A549 (cell line): ENCODE data around the gene GMPR. TPM values are rescaled to one million over a fixed set of nuclear protein-coding genes. Genes with fewer than 3 reads are reported as not detected.
A peak's percentile ranks its signal among the peaks of the same experiment; 100 is the strongest.

Source experiments
- ATAC-seq, 2 experiments: fragments of 200-7000 bp in 1 of 2; fragments of >200 bp in 1 of 2; cut with Nextera tagmentation in 1 of 2; cut with Tn5 transposase in 1 of 2; 3 replicates each; pipeline versions ENCODE4 v1.8.0 to v1.9.1; 2018 to 2020; ENCODE audit warnings: mild to moderate bottlenecking in 1 of 2, moderate library complexity in 1 of 2
- CTCF ChIA-PET: fragments of 300-600 bp; sonication (Branson Sonifier 250); formaldehyde crosslinking; extraction: SDS; loops from one replicate; lab custom pipeline; 2021; ENCODE audit warnings: antibody characterized with exemption, inconsistent platforms; lab: Yijun Ruan, JAX
- POLR2A ChIA-PET: fragments of 350-600 bp; formaldehyde crosslinking; extraction: SDS; loops from one replicate; lab custom pipeline; 2021; ENCODE audit warnings: antibody characterized with exemption, inconsistent platforms; lab: Yijun Ruan, JAX
- DNase-seq, 2 experiments: peaks; one replicate each; pipeline versions ENCODE4 v3.0.0 to v3.0.0-alpha.2; 2011 to 2016; ENCODE audit warnings: low read depth in 1 of 2, low spot score in 1 of 2
- FAIRE-seq: peaks from 2 replicates; lab custom pipeline; 2011; peaks lifted over from hg19 to GRCh38; lab: Jason Lieb, UNC
- H3K27ac ChIP-seq, 2 experiments: fragments of >200 bp; sonication (Bioruptor Twin); formaldehyde crosslinking; 3 replicates each; pipeline ENCODE4 v1.5.1; 2016 to 2017
- H3K4me1 ChIP-seq: fragments of >200 bp; sonication (Bioruptor Twin); formaldehyde crosslinking; 3 replicates; pipeline ENCODE4 v1.6.1; 2016
- H3K4me2 ChIP-seq: fragments of >200 bp; sonication (Bioruptor Twin); formaldehyde crosslinking; 3 replicates; pipeline ENCODE4 v1.6.1; 2016
- H3K4me3 ChIP-seq: fragments of >200 bp; sonication (Bioruptor Twin); formaldehyde crosslinking; 3 replicates; pipeline ENCODE4 v1.5.1; 2016
- H3K9me3 ChIP-seq: fragments of >200 bp; sonication (Bioruptor Twin); formaldehyde crosslinking; 3 replicates; pipeline ENCODE4 v1.6.1; 2016
- EHMT2 ChIP-seq: fragments of 200-600 bp; sonication (generic); IDR thresholded peaks from 2 replicates; pipeline ENCODE4 v1.6.1; 2016; ENCODE audit warnings: antibody characterized with exemption, low read depth, mild to moderate bottlenecking, moderate library complexity
- FOSB ChIP-seq: fragments of 250-450 bp; sonication (Bioruptor Pico); IDR thresholded peaks from 2 replicates; pipeline ENCODE4 v1.5.0; 2020; ENCODE audit warnings: mild to moderate bottlenecking, moderate library complexity
- FOXS1 ChIP-seq: fragments of 250-450 bp; sonication (Bioruptor Pico); IDR thresholded peaks from 2 replicates; pipeline ENCODE4 v1.5.0; 2020; ENCODE audit warnings: mild to moderate bottlenecking, moderate library complexity
- HDAC2 ChIP-seq: fragments of 200-600 bp; sonication (generic); IDR thresholded peaks from 2 replicates; pipeline ENCODE4 v1.6.1; 2016
- HEYL ChIP-seq: fragments of 250-450 bp; sonication (Bioruptor Pico); IDR thresholded peaks from 2 replicates; pipeline ENCODE4 v1.8.0; 2021; ENCODE audit warnings: mild to moderate bottlenecking, moderate library complexity
- HOXA7 ChIP-seq: fragments of 250-450 bp; sonication (Bioruptor Pico); IDR thresholded peaks from 2 replicates; pipeline ENCODE4 v1.5.0; 2020; ENCODE audit warnings: mild to moderate bottlenecking, moderate library complexity
- KDM1A ChIP-seq: fragments of 200-600 bp; sonication (generic); IDR thresholded peaks from 2 replicates; pipeline ENCODE4 v1.6.1; 2016; ENCODE audit warnings: low read depth, mild to moderate bottlenecking
- MYC ChIP-seq: IDR thresholded peaks from 2 replicates; pipeline ENCODE4 v1.6.1; 2012; ENCODE audit warnings: mild to moderate bottlenecking, inconsistent platforms, low read length, improper control_type of control experiment, borderline replicate concordance
- RAD21 ChIP-seq, 2 experiments: fragments of >200 bp in 1 of 2; sonication (Bioruptor Twin) in 1 of 2; formaldehyde crosslinking in 1 of 2; IDR thresholded peaks in 1 of 2; conservative IDR thresholded peaks in 1 of 2; 2 replicates in 1 of 2; 3 replicates in 1 of 2; pipeline ENCODE4 v1.6.1; 2012 to 2018; ENCODE audit warnings: inconsistent platforms in 1 of 2
- RARB ChIP-seq: fragments of 250-450 bp; sonication (Bioruptor Pico); IDR thresholded peaks from 2 replicates; pipeline ENCODE4 v1.8.0; 2021; ENCODE audit warnings: mild to moderate bottlenecking, moderate library complexity
- SMC3 ChIP-seq: fragments of >200 bp; sonication (Bioruptor Twin); formaldehyde crosslinking; IDR thresholded peaks from 3 replicates; pipeline ENCODE4 v1.6.1; 2018; ENCODE audit warnings: inconsistent platforms
- SREBF2 ChIP-seq: fragments of 450-650 bp; IDR thresholded peaks from 2 replicates; pipeline ENCODE4 v1.6.1; 2014; ENCODE audit warnings: mild to moderate bottlenecking, moderate library complexity
- TFCP2L1 ChIP-seq: fragments of 250-450 bp; sonication (Bioruptor Pico); IDR thresholded peaks from 2 replicates; pipeline ENCODE4 v1.5.0; 2021; ENCODE audit warnings: mild to moderate bottlenecking
- ZFP36 ChIP-seq: fragments of 450-650 bp; IDR thresholded peaks from 2 replicates; pipeline ENCODE4 v1.6.1; 2014; ENCODE audit warnings: borderline replicate concordance; ENCODE audit not compliant: partially characterized antibody
- ZSCAN20 ChIP-seq: fragments of 250-450 bp; sonication (Bioruptor Pico); IDR thresholded peaks from 2 replicates; pipeline ENCODE4 v1.8.0; 2022; ENCODE audit warnings: mild to moderate bottlenecking, moderate library complexity
- WGBS: methylation state at CpG from one replicate; pipeline ENCODE4 v1.1.6; 2017; ENCODE audit errors: missing lambda C conversion rate; 5-methylcytosine and 5-hydroxymethylcytosine counted together
- polyA plus RNA-seq, 4 experiments: library from polyadenylated mRNA; depleted of rRNA in 3 of 4; stranded (reverse); fragments of >200 nt; fragmentation: RNase III in 1 of 4; extraction: RNeasy Plus Mini Kit Qiagen cat#74134 plus additional on column Dnase treatment in 1 of 4; gene quantifications; 2 replicates in 3 of 4; 3 replicates in 1 of 4; pipeline ENCODE4 v1.2.3, GENCODE V29; 2011 to 2017
- TF ChIP-seq, protein P1 (sequence below): fragments of >200 bp; sonication (Bioruptor Twin); formaldehyde crosslinking; IDR thresholded peaks from 2 replicates; pipeline ENCODE4 v1.6.1; 2016
- TF ChIP-seq, protein P2 (sequence below): fragments of 450-650 bp; IDR thresholded peaks from 2 replicates; pipeline ENCODE4 v1.6.1; 2014; ENCODE audit warnings: antibody characterized with exemption
- TF ChIP-seq, protein P3 (sequence below): IDR thresholded peaks from 2 replicates; pipeline ENCODE4 v1.6.1; 2012; ENCODE audit warnings: low read depth, borderline replicate concordance
- TF ChIP-seq, protein P4 (sequence below): IDR thresholded peaks from 2 replicates; pipeline ENCODE4 v1.6.1; 2012

The GMPR gene
- polyA plus RNA-seq, 2 of the 4 experiments (the other 2 are of a cell fraction): 0.23 to 0.34 TPM

DNA sequence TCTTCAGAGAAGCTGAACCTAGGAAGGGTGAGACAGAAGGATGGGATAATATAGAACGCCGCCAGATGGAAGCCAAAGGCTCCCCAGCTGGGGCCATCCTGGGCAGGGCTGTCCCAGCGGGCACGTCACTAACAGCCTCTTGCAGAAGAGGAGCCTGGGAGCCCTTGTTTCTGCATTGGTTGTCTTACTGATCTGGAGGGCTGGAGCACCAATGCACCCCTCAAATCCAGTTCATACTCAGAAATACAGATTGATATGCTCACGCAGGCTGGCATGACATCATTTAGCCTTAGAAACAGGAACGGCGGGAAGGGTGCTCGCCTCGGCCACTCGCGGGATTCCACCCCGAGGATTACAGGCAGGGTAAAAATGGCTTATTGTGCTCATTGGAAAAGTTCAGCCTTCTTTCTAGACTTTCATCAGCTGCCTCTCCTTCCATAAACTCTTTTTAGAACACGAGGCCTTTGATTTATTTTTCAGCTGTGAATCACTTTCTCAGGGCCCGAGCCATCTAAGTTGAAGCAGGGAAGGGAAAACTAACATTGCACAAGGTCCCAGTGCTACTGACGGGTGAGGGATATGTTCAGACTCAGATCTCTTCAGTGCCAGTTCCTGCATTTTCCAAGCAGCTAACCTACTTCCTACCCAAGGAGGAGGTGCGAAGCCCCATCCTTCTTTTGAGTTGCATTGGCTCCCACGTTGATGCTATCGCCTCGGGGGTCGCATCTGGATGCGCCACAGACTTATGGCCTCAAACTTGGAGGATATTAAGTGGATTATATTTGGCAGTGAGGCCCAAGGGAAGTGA, 82.3 kb downstream of the GMPR start:
- ChIA-PET CTCF (interaction anchor here (1.7 kb wide), 1 partner anchor 13 kb away, joined by 6 read pairs; no protein-coding TSS in a partner anchor), POLR2A (interaction anchor here (0.5 kb wide), 1 partner anchor 36 kb away, joined by 3 read pairs; no protein-coding TSS in a partner anchor)
- no peak overlapping the region for H3K4me3 ChIP-seq
- H3K4me1 ChIP-seq: peaks cover 9% of the 10 kb centered on the region; the same call in 1 of the 3 replicates
- DNase-seq (no peak), FAIRE-seq (no peak), ATAC-seq (no peak)
- H3K27ac ChIP-seq: no peak overlapping the region
- TF ChIP-seq RAD21 (conservative IDR thresholded peaks at IDR 0.05 in 1 of 2, IDR thresholded peaks at IDR 0.05 in 1 of 2) (no peak), SMC3 (no peak), FOSB (CRISPR knock-in tag) (no peak)
- TF ChIP-seq, protein P1, sequence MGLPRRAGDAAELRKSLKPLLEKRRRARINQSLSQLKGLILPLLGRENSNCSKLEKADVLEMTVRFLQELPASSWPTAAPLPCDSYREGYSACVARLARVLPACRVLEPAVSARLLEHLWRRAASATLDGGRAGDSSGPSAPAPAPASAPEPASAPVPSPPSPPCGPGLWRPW: no peak
- H3K4me2 ChIP-seq: 0 out of 3 replicates have a peak overlapping the region, but pooled peaks have one; percentile 37
- WGBS: 87% methylated on average over 21 of the region's 21 CpGs
- H3K9me3 ChIP-seq: no peaks in the 10 kb centered on the region

DNA sequence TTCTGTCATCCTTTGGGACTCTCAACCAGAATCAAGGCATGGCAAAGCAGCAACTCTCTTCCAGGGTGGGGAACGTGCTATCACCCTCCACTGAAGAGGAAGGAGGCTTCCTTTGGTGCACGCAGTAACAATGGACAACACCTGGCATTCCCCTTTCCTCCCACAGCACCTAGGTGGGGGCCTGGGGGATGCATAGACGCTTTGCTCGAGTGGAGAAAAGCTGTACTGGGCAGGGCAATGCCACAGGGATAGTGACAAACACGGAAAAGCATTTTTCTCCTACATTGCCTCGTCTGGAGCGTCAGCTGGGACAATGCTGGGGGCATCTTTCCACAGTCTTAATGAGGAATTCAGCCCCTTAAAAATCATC, 82.9 kb downstream of the GMPR start:
- Histone ChIP-seq H3K4me2 (no peak overlapping the region), H3K27ac (no peak overlapping the region), H3K9me3 (no peaks in the 10 kb centered on the region), H3K4me1 (peaks cover 9% of the 10 kb centered on the region; the same call in 1 of the 3 replicates), H3K4me3 (no peak overlapping the region)
- DNase-seq (no peak), FAIRE-seq (no peak), ATAC-seq (no peak)
- POLR2A ChIA-PET: interaction anchor here (0.5 kb wide), 1 partner anchor 36 kb away, joined by 3 read pairs; no protein-coding TSS in a partner anchor
- TF ChIP-seq FOXS1: no peak
- TF ChIP-seq HDAC2: no peak
- TF ChIP-seq, protein P2, sequence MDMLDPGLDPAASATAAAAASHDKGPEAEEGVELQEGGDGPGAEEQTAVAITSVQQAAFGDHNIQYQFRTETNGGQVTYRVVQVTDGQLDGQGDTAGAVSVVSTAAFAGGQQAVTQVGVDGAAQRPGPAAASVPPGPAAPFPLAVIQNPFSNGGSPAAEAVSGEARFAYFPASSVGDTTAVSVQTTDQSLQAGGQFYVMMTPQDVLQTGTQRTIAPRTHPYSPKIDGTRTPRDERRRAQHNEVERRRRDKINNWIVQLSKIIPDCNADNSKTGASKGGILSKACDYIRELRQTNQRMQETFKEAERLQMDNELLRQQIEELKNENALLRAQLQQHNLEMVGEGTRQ: no peak
- TF ChIP-seq KDM1A: no peak
- TF ChIP-seq, protein P3, sequence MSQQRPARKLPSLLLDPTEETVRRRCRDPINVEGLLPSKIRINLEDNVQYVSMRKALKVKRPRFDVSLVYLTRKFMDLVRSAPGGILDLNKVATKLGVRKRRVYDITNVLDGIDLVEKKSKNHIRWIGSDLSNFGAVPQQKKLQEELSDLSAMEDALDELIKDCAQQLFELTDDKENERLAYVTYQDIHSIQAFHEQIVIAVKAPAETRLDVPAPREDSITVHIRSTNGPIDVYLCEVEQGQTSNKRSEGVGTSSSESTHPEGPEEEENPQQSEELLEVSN: no peak
- TF ChIP-seq SMC3: no peak
- TF ChIP-seq TFCP2L1: no peak
- TF ChIP-seq, protein P4, sequence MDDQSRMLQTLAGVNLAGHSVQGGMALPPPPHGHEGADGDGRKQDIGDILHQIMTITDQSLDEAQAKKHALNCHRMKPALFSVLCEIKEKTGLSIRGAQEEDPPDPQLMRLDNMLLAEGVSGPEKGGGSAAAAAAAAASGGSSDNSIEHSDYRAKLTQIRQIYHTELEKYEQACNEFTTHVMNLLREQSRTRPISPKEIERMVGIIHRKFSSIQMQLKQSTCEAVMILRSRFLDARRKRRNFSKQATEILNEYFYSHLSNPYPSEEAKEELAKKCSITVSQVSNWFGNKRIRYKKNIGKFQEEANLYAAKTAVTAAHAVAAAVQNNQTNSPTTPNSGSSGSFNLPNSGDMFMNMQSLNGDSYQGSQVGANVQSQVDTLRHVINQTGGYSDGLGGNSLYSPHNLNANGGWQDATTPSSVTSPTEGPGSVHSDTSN: no peak
- no peak for TF ChIP-seq HEYL (CRISPR knock-in tag)
- TF ChIP-seq, protein P1: no peak
- no peak for TF ChIP-seq MYC
- TF ChIP-seq, all 56 proteins: peak for 0
- WGBS: 89% methylated on average over 7 of the region's 7 CpGs
- CTCF ChIA-PET: interaction anchor here (1.1 to 1.7 kb wide), 3 partner anchors 9 to 149 kb away, joined by 3 to 6 read pairs (median 5); no protein-coding TSS in a partner anchor

DNA sequence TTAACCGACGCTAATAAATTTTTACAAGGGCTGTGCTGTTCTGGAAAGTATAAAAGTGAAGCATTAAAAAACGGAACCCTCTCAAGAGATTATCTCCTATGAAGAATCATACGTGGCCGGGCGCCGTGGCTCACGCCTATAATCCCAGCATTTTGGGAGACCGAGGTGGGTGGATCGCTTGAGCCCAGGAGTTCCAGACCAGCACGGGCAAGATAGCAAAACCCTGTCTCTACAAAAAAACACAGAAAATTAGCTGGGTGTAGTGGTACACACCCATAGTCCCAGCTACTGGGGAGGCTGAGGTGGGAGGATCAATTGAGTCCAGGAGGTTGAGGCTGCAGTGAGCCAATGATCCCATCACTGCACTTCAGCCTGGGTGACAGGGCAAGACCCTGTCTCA, 83.4 kb downstream of the GMPR start:
- TF ChIP-seq HOXA7 (CRISPR knock-in tag) (no peak), SREBF2 (no peak), RARB (no peak), TFCP2L1 (no peak), ZSCAN20 (no peak), ZFP36 (no peak), EHMT2 (no peak)
- Histone ChIP-seq H3K9me3 (no peaks in the 10 kb centered on the region), H3K4me1 (peaks cover 9% of the 10 kb centered on the region; the same call in 1 of the 3 replicates), H3K27ac (no peak overlapping the region), H3K4me2 (no peak overlapping the region), H3K4me3 (no peak overlapping the region)
- ChIA-PET CTCF (interaction anchor here (1.1 to 1.2 kb wide), 2 partner anchors 9 to 149 kb away, joined by 3 to 5 read pairs; no protein-coding TSS in a partner anchor), POLR2A (no interaction called here)
- ATAC-seq (no peak), DNase-seq (no peak), FAIRE-seq (no peak)
- WGBS: 94% methylated on average over 11 of the region's 11 CpGs
